T-helper 17 cell (primary cell): ENCODE data around the gene IER3IP1. TPM values are rescaled to one million over a fixed set of nuclear protein-coding genes. Genes with fewer than 3 reads are reported as not detected.
"Not testable (repeated sequence)": the region's sequence is repeated elsewhere in the genome, so short reads cannot be mapped to it uniquely, and the experiment has no call there.

Source experiments
- ATAC-seq: fragments of 150-1000 bp; cut with Tn5 transposase; 2 replicates; pipeline ENCODE4 v1.10.0; 2021; ENCODE audit warnings: mild to moderate bottlenecking, moderate library complexity
- DNase-seq, 3 donors: peaks; one replicate each; pipeline versions ENCODE4 v3.0.0 to v3.0.0-alpha.2; 2020 to 2021
- H3K9me3 ChIP-seq: one replicate; pipeline ENCODE4 v1.7.0; 2013; ENCODE audit warnings: low read length, mild to moderate bottlenecking; ENCODE audit not compliant: control insufficient read depth, poor library complexity, severe bottlenecking
- H3K27ac Mint-ChIP-seq: one replicate; pipeline ENCODE4 v1.8.0; 2022; ENCODE audit warnings: mild to moderate bottlenecking, moderate library complexity, mixed read lengths
- H3K27me3 Mint-ChIP-seq: one replicate; pipeline ENCODE4 v1.8.0; 2022; ENCODE audit warnings: mixed read lengths
- H3K36me3 Mint-ChIP-seq: one replicate; pipeline ENCODE4 v1.8.0; 2022; ENCODE audit warnings: low read depth, mixed read lengths
- H3K4me1 Mint-ChIP-seq: one replicate; pipeline ENCODE4 v1.8.0; 2022; ENCODE audit warnings: mild to moderate bottlenecking, mixed read lengths
- H3K4me3 Mint-ChIP-seq: one replicate; pipeline ENCODE4 v1.8.0; 2022; ENCODE audit warnings: mild to moderate bottlenecking, moderate library complexity, mixed read lengths
- total RNA-seq, 4 donors: library from RNA in 2 of 4; stranded (reverse) in 2 of 4; gene quantifications; one replicate each; pipeline ENCODE4 v1.2.3 and lab custom pipeline; 2022 to 2026

The IER3IP1 gene
- total RNA-seq, 2 donors from 2014 or later = 4.9 to 5.0 TPM

DNA sequence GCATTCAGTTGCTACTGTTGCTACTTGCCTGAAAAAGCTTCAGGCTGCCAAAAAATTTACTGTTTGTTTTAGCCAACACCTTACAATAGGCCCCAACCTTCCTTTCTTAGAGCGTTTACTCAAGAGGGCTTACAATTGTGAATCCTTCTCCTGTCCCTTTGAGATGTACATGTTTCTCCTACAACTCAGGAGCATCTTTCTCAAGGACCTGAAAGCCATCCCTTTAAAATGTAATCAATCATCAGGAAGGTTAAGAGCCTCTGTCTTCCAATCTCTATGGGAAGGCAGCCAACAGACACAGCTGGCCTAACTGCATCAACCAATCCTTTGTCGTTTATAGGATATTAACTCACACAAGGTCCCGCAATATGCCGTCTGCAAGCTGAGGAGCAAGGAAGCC lies 3.4 kb upstream of the IER3IP1 start:
- no peak for DNase-seq
- ATAC-seq = no peak
- no peaks in the 10 kb centered on the region for H3K9me3 ChIP-seq
- no peak overlapping the region for H3K27ac Mint-ChIP-seq
- no peaks in the 10 kb centered on the region for H3K36me3 Mint-ChIP-seq
- peaks cover 2% of the 10 kb centered on the region for H3K4me1 Mint-ChIP-seq
- H3K4me3 Mint-ChIP-seq = no peak overlapping the region
- H3K27me3 Mint-ChIP-seq = peaks cover 16% of the 10 kb centered on the region

DNA sequence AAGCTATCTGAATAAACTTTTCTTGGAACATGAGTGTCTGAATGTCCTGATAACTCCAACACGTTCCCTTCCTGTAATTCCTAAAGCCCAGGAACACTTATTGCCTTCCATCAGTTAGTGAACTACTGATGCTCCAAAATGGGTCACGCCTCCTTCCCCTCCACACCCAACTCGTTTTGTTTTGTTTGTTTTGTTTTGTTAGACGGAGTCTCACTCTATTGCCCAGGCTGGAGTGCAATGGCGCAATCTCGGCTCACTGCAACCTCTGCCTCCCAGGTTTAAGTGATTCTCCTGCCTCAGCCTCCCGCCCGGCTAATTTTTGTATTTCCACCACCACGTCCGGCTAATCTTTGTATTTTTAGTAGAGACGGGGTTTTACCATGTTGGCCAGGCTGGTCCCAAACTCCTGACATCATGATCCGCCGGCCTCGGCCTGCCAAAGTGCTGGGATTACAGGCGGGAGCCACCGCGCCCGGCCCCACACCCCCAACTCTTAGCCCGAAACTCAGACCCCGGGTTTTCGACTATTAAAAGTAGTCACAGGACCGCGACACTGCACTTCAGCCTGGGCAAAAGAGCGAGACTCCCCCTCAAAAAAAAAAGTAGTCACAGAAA lies 774 bp downstream of the IER3IP1 start:
- H3K9me3 ChIP-seq = no peaks in the 10 kb centered on the region
- H3K4me1 Mint-ChIP-seq = no peaks in the 10 kb centered on the region
- no peak overlapping the region for H3K27ac Mint-ChIP-seq
- DNase-seq (no peak), ATAC-seq (peak; percentile 4)
- H3K27me3 Mint-ChIP-seq = no peaks in the 10 kb centered on the region
- H3K36me3 Mint-ChIP-seq = no peaks in the 10 kb centered on the region
- H3K4me3 Mint-ChIP-seq = no peak overlapping the region

DNA sequence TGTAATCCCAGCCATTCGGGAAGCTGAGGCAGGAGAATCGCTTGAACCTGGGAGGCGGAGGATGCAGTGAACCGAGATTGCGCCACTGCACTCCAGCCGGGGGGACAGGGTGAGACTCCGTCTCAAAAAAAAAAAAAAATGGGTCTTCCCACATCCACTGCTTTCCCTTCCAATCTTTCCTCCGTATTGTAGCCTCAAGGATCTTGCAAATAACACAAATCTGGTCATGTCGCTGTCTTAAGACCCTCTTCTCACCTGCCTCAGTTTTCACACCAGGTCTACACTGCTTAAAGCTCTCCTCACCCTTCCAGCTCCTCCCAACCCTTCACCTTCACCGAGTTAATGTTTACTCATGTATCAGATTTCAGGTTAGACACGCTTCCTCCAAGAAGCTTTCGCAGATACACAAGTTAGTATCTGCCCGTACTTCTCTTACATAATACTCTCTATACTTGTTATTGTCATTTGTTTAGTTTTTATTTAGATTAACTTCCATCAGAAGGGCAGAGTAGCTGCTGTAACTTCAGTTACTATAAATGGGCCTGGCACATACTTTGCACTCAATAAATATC lies 1.5 kb downstream of the IER3IP1 start:
- Mint-ChIP-seq H3K36me3 (no peaks in the 10 kb centered on the region), H3K27me3 (no peaks in the 10 kb centered on the region), H3K4me1 (no peaks in the 10 kb centered on the region), H3K4me3 (no peak overlapping the region), H3K27ac (no peak overlapping the region)
- no peaks in the 10 kb centered on the region for H3K9me3 ChIP-seq
- ATAC-seq = no peak
- DNase-seq = no peak

DNA sequence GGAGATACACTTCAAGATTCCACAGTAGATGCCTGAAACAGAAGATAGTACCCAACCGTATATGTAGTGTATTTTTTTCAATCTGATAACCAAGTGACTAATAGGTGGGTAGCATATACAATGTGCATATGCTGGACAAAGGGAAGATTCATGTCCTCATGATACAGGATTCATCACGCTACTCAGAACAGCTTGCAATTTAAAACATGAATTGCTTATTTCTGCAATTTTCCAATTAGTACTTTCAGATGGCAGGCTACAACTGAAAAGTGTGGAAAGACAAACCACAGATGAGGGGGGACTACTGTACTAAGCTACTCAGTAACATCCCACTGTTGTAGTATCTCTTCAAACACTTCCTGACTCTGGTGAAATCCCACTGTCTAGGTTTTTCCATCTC lies 3.7 kb downstream of the IER3IP1 start:
- H3K27me3 Mint-ChIP-seq = no peaks in the 10 kb centered on the region
- no peak overlapping the region for H3K4me3 Mint-ChIP-seq
- no peak for DNase-seq
- no peak overlapping the region for H3K27ac Mint-ChIP-seq
- H3K4me1 Mint-ChIP-seq = peaks cover 4% of the 10 kb centered on the region
- H3K36me3 Mint-ChIP-seq = no peaks in the 10 kb centered on the region
- ATAC-seq = no peak
- no peaks in the 10 kb centered on the region for H3K9me3 ChIP-seq

DNA sequence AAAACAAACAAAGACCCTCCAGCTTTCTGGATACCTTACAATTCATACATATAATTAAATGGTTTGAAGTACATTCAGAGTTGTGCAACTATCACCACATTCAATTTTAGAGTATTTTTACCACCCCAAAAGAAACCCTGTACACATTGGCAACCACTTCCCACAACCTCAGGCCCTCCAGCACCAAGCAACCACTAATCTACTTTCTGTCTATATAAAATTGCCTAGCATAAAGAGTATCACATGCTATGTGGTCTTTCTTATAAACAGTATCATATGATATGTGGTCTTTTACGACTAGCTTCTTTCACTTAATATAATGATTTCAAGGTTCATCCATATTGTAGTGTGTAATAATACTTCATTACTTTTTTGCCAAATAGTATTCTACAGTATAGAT lies 7.3 kb downstream of the IER3IP1 start:
- Mint-ChIP-seq H3K36me3 (no peaks in the 10 kb centered on the region), H3K4me1 (peaks cover 11% of the 10 kb centered on the region), H3K27ac (no peak overlapping the region), H3K27me3 (no peaks in the 10 kb centered on the region), H3K4me3 (no peak overlapping the region)
- ATAC-seq (no peak), DNase-seq (no peak)
- no peaks in the 10 kb centered on the region for H3K9me3 ChIP-seq

DNA sequence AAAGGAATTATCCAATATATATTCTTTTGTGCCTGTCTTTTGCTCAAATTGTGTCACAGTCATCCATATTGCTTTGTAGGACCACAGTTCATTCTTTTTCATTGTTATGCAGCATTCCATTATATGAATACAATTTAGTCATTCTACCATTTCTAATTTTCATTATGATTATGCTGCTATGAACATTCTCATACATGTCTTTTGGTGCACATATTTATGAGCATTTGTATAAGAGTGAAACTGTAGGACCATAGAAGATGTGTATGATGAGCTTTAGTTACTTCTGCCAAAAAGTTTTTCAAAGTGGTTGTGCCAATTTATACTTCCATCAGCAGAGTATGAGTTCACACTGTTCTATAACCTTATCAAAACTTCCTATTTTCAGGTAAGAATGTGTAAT lies 7.7 kb downstream of the IER3IP1 start:
- peaks cover 11% of the 10 kb centered on the region for H3K4me1 Mint-ChIP-seq
- no peak for ATAC-seq
- no peaks in the 10 kb centered on the region for H3K27me3 Mint-ChIP-seq
- H3K36me3 Mint-ChIP-seq = no peaks in the 10 kb centered on the region
- no peak overlapping the region for H3K27ac Mint-ChIP-seq
- DNase-seq = no peak
- no peak overlapping the region for H3K4me3 Mint-ChIP-seq
- H3K9me3 ChIP-seq = no peaks in the 10 kb centered on the region

DNA sequence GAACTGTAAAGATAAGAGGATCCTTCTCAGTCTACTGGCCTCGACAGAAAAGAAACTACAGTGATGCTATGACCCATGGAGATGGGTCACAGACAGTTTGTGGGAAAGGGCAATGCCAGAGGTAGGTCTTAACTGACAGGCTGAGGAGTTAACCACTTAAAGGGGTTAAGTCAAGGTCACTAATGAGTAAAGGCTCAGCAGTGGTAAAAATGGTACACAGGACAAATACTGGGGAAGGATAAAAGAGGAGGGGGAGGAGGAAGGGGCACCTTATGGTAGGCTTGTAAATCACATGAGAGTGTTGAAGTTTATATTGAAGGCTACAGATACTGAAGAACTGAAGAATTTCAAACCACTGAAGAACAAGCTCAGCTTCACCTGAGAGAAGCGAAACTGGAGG lies 9.9 kb downstream of the IER3IP1 start:
- Mint-ChIP-seq H3K4me1 (peaks cover 14% of the 10 kb centered on the region), H3K27ac (no peak overlapping the region), H3K27me3 (no peaks in the 10 kb centered on the region), H3K4me3 (no peak overlapping the region), H3K36me3 (no peaks in the 10 kb centered on the region)
- no peak for DNase-seq
- H3K9me3 ChIP-seq = no peaks in the 10 kb centered on the region
- ATAC-seq = no peak

DNA sequence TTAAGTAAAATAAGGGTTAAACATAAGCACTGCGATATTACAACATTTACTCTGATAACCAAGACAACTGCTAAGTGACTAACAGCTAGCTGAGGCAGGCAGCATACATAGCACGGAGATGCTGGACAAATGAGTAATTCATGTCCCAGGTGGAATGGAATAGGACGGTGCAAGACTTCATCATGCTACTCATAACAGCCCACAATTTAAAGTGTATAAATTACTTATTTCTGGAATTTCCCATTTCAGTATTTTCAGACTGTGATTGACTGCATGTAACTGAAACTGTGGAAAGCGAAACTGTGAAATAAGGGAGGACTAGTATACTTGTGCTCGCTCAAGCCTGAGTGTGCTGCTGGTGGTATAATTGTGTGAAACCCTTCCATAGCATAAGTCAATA lies 12.9 kb downstream of the IER3IP1 start:
- Mint-ChIP-seq H3K4me3 (no peak overlapping the region), H3K4me1 (peaks cover 13% of the 10 kb centered on the region), H3K36me3 (no peaks in the 10 kb centered on the region), H3K27me3 (no peaks in the 10 kb centered on the region), H3K27ac (no peak overlapping the region)
- DNase-seq (no peak), ATAC-seq (peak; percentile 49)
- no peaks in the 10 kb centered on the region for H3K9me3 ChIP-seq

DNA sequence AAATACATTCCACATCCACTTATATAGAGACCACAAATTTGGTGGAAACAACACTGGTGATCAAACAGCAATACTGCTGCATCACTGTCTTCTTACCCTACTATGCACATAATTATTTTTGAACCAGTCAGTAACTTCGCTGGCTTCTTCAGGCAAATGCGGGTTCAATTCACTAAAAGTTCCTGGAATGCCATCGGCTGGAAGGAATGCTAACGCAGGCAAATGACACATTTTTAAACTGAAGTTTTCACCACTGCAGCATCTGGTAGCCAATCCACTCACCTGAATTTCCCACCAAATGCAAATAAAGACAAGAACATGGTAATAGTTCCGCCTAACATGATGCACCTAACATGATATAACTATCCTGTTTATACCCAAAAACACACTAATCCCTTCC lies 15.9 kb downstream of the IER3IP1 start:
- Mint-ChIP-seq H3K27ac (peak overlapping the region; percentile 41), H3K4me1 (peaks cover 9% of the 10 kb centered on the region), H3K27me3 (no peaks in the 10 kb centered on the region), H3K36me3 (no peaks in the 10 kb centered on the region), H3K4me3 (no peak overlapping the region)
- no peaks in the 10 kb centered on the region for H3K9me3 ChIP-seq
- no peak for ATAC-seq
- no peak for DNase-seq

DNA sequence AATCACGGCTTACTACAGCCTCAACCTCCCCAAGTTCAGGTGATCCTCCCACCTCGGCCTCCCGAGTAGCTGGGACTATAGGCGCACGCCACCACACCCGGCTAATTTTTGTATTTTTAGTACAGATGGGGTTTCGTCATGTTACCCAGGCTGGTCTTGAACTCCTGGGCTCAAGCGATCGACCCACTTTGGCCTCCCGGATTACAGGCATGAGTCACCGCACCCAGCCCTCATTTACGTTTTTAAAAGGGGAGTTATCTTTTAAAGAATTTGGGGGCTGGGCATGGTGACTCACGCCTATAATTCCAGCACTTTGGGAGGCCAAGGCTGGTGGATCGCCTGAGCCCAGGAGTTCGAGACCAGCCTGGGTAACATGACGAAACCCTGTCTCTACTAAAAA lies 17.8 kb downstream of the IER3IP1 start:
- not testable (repeated sequence) for ATAC-seq, H3K4me3 Mint-ChIP-seq, DNase-seq, H3K9me3 ChIP-seq, H3K4me1 Mint-ChIP-seq, H3K36me3 Mint-ChIP-seq, H3K27ac Mint-ChIP-seq, H3K27me3 Mint-ChIP-seq

DNA sequence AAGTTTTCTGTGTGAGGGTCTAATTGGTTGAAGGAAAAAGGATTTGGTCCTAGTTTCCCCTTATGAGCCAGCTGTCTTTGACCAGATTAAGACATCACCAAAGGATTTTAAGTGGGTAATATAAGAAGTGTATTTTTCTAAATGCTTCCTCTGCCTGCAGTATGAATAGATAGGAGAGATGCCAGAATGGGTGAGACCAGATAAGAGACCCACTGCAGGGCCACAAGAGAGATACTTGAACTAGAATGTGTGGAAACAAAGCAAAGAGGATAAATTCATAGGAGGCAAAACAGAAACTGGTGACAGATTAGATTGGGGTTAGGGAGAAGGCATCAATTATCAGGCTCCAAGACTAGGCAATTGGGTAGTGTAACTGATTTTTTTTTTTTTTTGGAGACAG lies 24.7 kb downstream of the IER3IP1 start:
- no peak for DNase-seq
- Mint-ChIP-seq H3K27me3 (no peaks in the 10 kb centered on the region), H3K4me3 (peak overlapping the region; percentile 99), H3K36me3 (peaks cover 6% of the 10 kb centered on the region), H3K27ac (peak overlapping the region; percentile 98), H3K4me1 (peaks cover 33% of the 10 kb centered on the region)
- no peak for ATAC-seq
- H3K9me3 ChIP-seq = no peaks in the 10 kb centered on the region

DNA sequence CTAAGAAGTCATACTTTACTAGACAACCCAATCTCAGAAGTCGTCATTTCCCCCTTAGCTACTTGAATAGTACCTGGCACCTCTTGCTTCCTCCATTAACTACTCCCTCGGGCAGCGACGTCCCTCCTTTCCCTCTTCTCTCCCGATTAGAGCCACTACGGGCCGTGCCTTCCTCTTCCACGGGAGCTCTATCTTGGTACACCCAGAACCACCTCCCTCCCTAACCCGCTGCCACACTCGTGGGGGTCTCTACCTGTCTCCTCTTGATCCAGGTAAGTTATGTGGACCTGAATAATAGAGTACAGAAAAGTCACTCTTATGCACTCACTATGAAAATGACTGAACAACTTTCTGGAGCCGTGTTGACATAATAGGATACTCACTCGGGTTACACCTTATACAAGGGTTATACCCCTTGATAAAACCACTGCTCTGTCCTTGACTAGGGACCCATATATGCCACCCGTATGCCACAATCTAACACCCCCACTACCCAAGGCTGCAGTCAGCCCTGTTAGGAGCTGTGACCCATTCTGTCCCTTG lies 25.3 kb downstream of the IER3IP1 start:
- ATAC-seq = peak; percentile 2
- peaks cover 38% of the 10 kb centered on the region for H3K4me1 Mint-ChIP-seq
- H3K27ac Mint-ChIP-seq = peak overlapping the region; percentile 98
- peaks cover 6% of the 10 kb centered on the region for H3K36me3 Mint-ChIP-seq
- H3K9me3 ChIP-seq = no peaks in the 10 kb centered on the region
- peak overlapping the region; percentile 99 for H3K4me3 Mint-ChIP-seq
- DNase-seq = no peak
- no peaks in the 10 kb centered on the region for H3K27me3 Mint-ChIP-seq

DNA sequence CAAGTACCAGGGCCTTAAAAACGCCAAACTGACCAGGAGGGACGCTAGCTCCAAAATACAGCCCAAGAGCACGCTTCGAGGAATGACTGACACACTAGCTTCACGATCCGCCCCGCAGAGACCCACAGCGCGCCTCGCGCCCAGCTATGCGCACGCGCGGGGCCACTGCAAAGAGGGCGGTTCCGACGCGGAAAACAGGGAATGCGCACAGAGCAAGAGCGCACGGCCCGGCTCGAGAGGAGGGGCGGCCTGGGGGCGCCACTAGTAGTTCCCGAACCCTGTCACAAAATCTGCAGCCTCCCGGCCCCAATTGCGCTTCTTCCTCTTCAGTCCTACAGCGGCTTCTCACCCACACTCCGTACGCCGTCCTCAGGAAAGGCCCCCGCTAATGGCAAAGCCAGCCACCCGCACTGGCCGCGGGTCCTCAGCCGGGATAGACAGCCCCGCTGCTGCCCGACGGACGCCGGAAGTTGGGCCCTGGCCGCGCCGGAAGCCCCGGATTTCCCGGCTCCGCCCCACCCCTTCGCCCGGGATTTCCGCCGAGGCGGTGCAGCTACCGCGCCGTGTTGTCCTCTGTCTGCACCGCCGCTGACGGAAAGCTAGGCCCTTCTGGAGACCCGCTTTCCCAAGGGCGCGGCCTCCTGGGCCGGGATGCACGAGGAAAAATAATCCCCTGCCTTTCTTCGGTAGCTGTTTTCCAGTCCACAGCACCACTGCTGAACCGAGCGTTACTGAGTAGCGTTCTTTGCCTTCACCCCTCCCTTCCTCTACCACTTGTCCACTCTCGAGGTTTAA lies 25.9 kb downstream of the IER3IP1 start, which contains the start of gene HDHD2:
HDHD2 (minus strand) TSS at position 472 of the 795 bp plus-strand sequence. CDS start 14,061 bp downstream, outside the sequence.
- no peaks in the 10 kb centered on the region for H3K9me3 ChIP-seq
- peak within 1 kb of the TSS; percentile 99 for H3K4me3 Mint-ChIP-seq
- H3K27ac Mint-ChIP-seq = peak within 1 kb of the TSS; percentile 98
- peaks cover 6% of the 10 kb centered on the region for H3K36me3 Mint-ChIP-seq
- H3K4me1 Mint-ChIP-seq = peaks cover 43% of the 10 kb centered on the region
- no peaks in the 10 kb centered on the region for H3K27me3 Mint-ChIP-seq
- peak; percentile 83 for ATAC-seq
- DNase-seq = peak; percentile 51 to 63 (median 62)
